Endodermal cell (in vitro differentiated cells): ENCODE data around the gene SNRNP40. TPM values are rescaled to one million over a fixed set of nuclear protein-coding genes. Genes with fewer than 3 reads are reported as not detected.

ENCODE experiments used
- DNase-seq: peaks from one replicate; pipeline ENCODE4 v3.0.0-alpha.2; 2017
- H3K27ac ChIP-seq: 2 replicates; pipeline ENCODE4 v1.5.1; 2013; ENCODE audit warnings: mild to moderate bottlenecking, low read depth, low read length, moderate library complexity
- H3K27me3 ChIP-seq: 2 replicates; pipeline ENCODE4 v1.6.1; 2013; ENCODE audit warnings: mild to moderate bottlenecking, low read length, moderate library complexity; ENCODE audit not compliant: insufficient read depth, control insufficient read depth, poor library complexity, severe bottlenecking
- H3K36me3 ChIP-seq: 2 replicates; pipeline ENCODE4 v1.7.0; 2013; ENCODE audit warnings: mild to moderate bottlenecking, low read length, moderate library complexity; ENCODE audit not compliant: control insufficient read depth, insufficient read depth
- H3K4me1 ChIP-seq: one replicate; pipeline ENCODE4 v1.7.0; 2013; ENCODE audit warnings: low read length; ENCODE audit not compliant: control insufficient read depth, insufficient read depth
- H3K4me3 ChIP-seq: 2 replicates; pipeline ENCODE4 v1.5.1; 2013; ENCODE audit warnings: mild to moderate bottlenecking, low read length, moderate library complexity
- H3K9ac ChIP-seq: 2 replicates; pipeline ENCODE4 v1.6.1; 2013; ENCODE audit warnings: mild to moderate bottlenecking, low read length, moderate library complexity; ENCODE audit not compliant: poor library complexity, severe bottlenecking; ENCODE audit errors: extremely low read depth
- H3K9me3 ChIP-seq: 2 replicates; pipeline ENCODE4 v1.6.1; 2013; ENCODE audit warnings: mild to moderate bottlenecking, low read length, moderate library complexity; ENCODE audit not compliant: control insufficient read depth
- H3K27ac Mint-ChIP-seq: 2 replicates; pipeline ENCODE4 v1.8.0; 2020; ENCODE audit warnings: mixed read lengths
- H3K27me3 Mint-ChIP-seq: 2 replicates; pipeline ENCODE4 v1.8.0; 2021; ENCODE audit warnings: mild to moderate bottlenecking, mixed read lengths; ENCODE audit not compliant: insufficient read depth
- H3K36me3 Mint-ChIP-seq: 2 replicates; pipeline ENCODE4 v1.8.0; 2020; ENCODE audit warnings: low read depth, mixed read lengths
- H3K4me1 Mint-ChIP-seq: 2 replicates; pipeline ENCODE4 v1.8.0; 2020; ENCODE audit warnings: mixed read lengths
- H3K4me3 Mint-ChIP-seq: 2 replicates; pipeline ENCODE4 v1.8.0; 2020; ENCODE audit warnings: mild to moderate bottlenecking, moderate library complexity, mixed read lengths
- H3K9me3 Mint-ChIP-seq: 2 replicates; pipeline ENCODE4 v1.8.0; 2020; ENCODE audit warnings: mild to moderate bottlenecking, mixed read lengths
- CTCF ChIP-seq: fragments of 200-600 bp; sonication (generic); conservative IDR thresholded peaks from 2 replicates; pipeline ENCODE4 v1.5.0; 2021; ENCODE audit warnings: antibody characterized with exemption, mild to moderate bottlenecking
- WGBS, 2 experiments: methylation state at CpG; one replicate each; pipeline versions ENCODE4 v1.1.5 to v1.1.7; 2013; ENCODE audit warnings: missing lambda C conversion rate in 2 of 2, mixed read lengths in 1 of 2; ENCODE audit not compliant: insufficient coverage in 1 of 2, insufficient read length in 1 of 2; 5-methylcytosine and 5-hydroxymethylcytosine counted together
- total RNA-seq, 2 donors: library from RNA; stranded (reverse); fragmentation: NEBNext Ultra II Directional in 1 of 2; extraction: Animal tissue kit (Norgen Biotek cat#: 25700) in 1 of 2; gene quantifications; 2 replicates in 1 of 2; 3 replicates in 1 of 2; pipeline ENCODE4 v1.2.1, GENCODE V29; 2021

Gene SNRNP40
- total RNA-seq, 2 donors from 2014 or later: 98.6 to 141 TPM

- H3K9me3 ChIP-seq: peaks cover 24% of the 10 kb centered on the region
- H3K9me3 Mint-ChIP-seq: no peaks in the 10 kb centered on the region
- H3K27me3 ChIP-seq: no peaks in the 10 kb centered on the region
- no peak overlapping the region for H3K27ac Mint-ChIP-seq
- no peak overlapping the region for H3K4me3 ChIP-seq
- no peaks in the 10 kb centered on the region for H3K27me3 Mint-ChIP-seq
- no peak overlapping the region for H3K9ac ChIP-seq
- no peak for DNase-seq
- peaks cover 8% of the 10 kb centered on the region for H3K4me1 Mint-ChIP-seq
- H3K4me1 ChIP-seq: peaks cover 2% of the 10 kb centered on the region
- no peak overlapping the region for H3K27ac ChIP-seq
- peaks cover 44% of the 10 kb centered on the region for H3K36me3 ChIP-seq
- WGBS, 2 experiments: 0% methylated on average over 1 of the region's 1 CpG
- no peak for TF ChIP-seq CTCF
- H3K4me3 Mint-ChIP-seq: no peak overlapping the region
- H3K36me3 Mint-ChIP-seq: peaks cover 44% of the 10 kb centered on the region
Observed at GRCh38 chr1:31308036-31308435, 11.4 kb upstream of the SNRNP40 start.

GRCh38 chr1:31306278-31306677 lies 9.7 kb upstream of the SNRNP40 start:
- Mint-ChIP-seq H3K27me3 (no peaks in the 10 kb centered on the region), H3K4me3 (no peak overlapping the region), H3K9me3 (no peaks in the 10 kb centered on the region), H3K4me1 (peaks cover 8% of the 10 kb centered on the region), H3K27ac (no peak overlapping the region), H3K36me3 (peaks cover 29% of the 10 kb centered on the region)
- no peak overlapping the region for H3K4me3 ChIP-seq
- H3K9ac ChIP-seq: no peak overlapping the region
- no peaks in the 10 kb centered on the region for H3K27me3 ChIP-seq
- TF ChIP-seq CTCF: no peak
- peaks cover 34% of the 10 kb centered on the region for H3K36me3 ChIP-seq
- WGBS, 2 experiments: 94 to 95% methylated on average over 2 to 3 of the region's 3 CpGs
- no peak overlapping the region for H3K27ac ChIP-seq
- H3K9me3 ChIP-seq: peaks cover 13% of the 10 kb centered on the region
- H3K4me1 ChIP-seq: peaks cover 2% of the 10 kb centered on the region
- no peak for DNase-seq

GRCh38 chr1:31302709-31303441 lies 6.3 kb upstream of the SNRNP40 start:
- H3K4me3 ChIP-seq: no peak overlapping the region
- no peak overlapping the region for H3K9ac ChIP-seq
- Mint-ChIP-seq H3K27me3 (no peaks in the 10 kb centered on the region), H3K9me3 (no peaks in the 10 kb centered on the region), H3K4me3 (no peak overlapping the region), H3K4me1 (peaks cover 8% of the 10 kb centered on the region), H3K36me3 (peaks cover 13% of the 10 kb centered on the region), H3K27ac (peak overlapping the region; percentile 19)
- H3K36me3 ChIP-seq: peaks cover 16% of the 10 kb centered on the region
- no peak for DNase-seq
- H3K27me3 ChIP-seq: no peaks in the 10 kb centered on the region
- peaks cover 2% of the 10 kb centered on the region for H3K4me1 ChIP-seq
- 93 to 100% methylated on average over 4 to 7 of the region's 7 CpGs for WGBS, 2 experiments
- no peak for TF ChIP-seq CTCF
- H3K9me3 ChIP-seq: no peaks in the 10 kb centered on the region
- H3K27ac ChIP-seq: no peak overlapping the region
